ENCODE measurements around the gene WDR6. TPM values are rescaled to one million over a fixed set of nuclear protein-coding genes. Genes with fewer than 3 reads are reported as not detected.
A peak's percentile ranks its signal among the peaks of the same experiment; 100 is the strongest.

Gene WDR6
- total RNA-seq, 1 donor from 2014 or later = 54.3 TPM

- Histone ChIP-seq H3K4me1 (ENCODE audit: control insufficient read depth in 3 of 3, insufficient read depth in 3 of 3, low read length in 3 of 3) (peaks cover 0 to 6% (median 0%) of the 10 kb centered on the region in 3 donors), H3K27ac (ENCODE audit: low read depth, low read length) (no peak overlapping the region), H3K36me3 (ENCODE audit: control insufficient read depth in 3 of 3, insufficient read depth in 3 of 3, low read length in 3 of 3) (peaks cover 37 to 44% (median 42%) of the 10 kb centered on the region in 3 donors), H3K9ac (ENCODE audit: low read depth in 1 of 3, low read length in 3 of 3) (no peak overlapping the region), H3K27me3 (ENCODE audit: control insufficient read depth in 3 of 3, insufficient read depth in 3 of 3, low read length in 3 of 3) (no peaks in the 10 kb centered on the region), H3K4me3 (ENCODE audit: low read length in 3 of 3) (no peak overlapping the region), H3K9me3 (ENCODE audit: control insufficient read depth in 3 of 3, low read length in 3 of 3) (no peaks in the 10 kb centered on the region)
These were observed 46.4 kb downstream of the WDR6 start for GRCh38 chr3:49053543-49053942.

- Histone ChIP-seq H3K4me3 (ENCODE audit: low read length in 3 of 3) (no peak overlapping the region), H3K27ac (ENCODE audit: low read depth, low read length) (no peak overlapping the region), H3K27me3 (ENCODE audit: control insufficient read depth in 3 of 3, insufficient read depth in 3 of 3, low read length in 3 of 3) (no peaks in the 10 kb centered on the region), H3K4me1 (ENCODE audit: control insufficient read depth in 3 of 3, insufficient read depth in 3 of 3, low read length in 3 of 3) (peaks cover 0 to 6% (median 0%) of the 10 kb centered on the region in 3 donors), H3K36me3 (ENCODE audit: control insufficient read depth in 3 of 3, insufficient read depth in 3 of 3, low read length in 3 of 3) (peaks cover 37 to 44% (median 42%) of the 10 kb centered on the region in 3 donors), H3K9ac (ENCODE audit: low read depth in 1 of 3, low read length in 3 of 3) (peak overlapping the region in 1 of 3 donors; percentile 16), H3K9me3 (ENCODE audit: control insufficient read depth in 3 of 3, low read length in 3 of 3) (no peaks in the 10 kb centered on the region)
These were observed 47.2 kb downstream of the WDR6 start for GRCh38 chr3:49054344-49054862.

- H3K27ac ChIP-seq (ENCODE audit: low read depth, low read length) = no peak overlapping the region
- H3K27me3 ChIP-seq (ENCODE audit: control insufficient read depth in 3 of 3, insufficient read depth in 3 of 3, low read length in 3 of 3) = no peaks in the 10 kb centered on the region
- H3K9me3 ChIP-seq (ENCODE audit: control insufficient read depth in 3 of 3, low read length in 3 of 3) = no peaks in the 10 kb centered on the region
- peaks cover 0 to 6% (median 0%) of the 10 kb centered on the region in 3 donors for H3K4me1 ChIP-seq (ENCODE audit: control insufficient read depth in 3 of 3, insufficient read depth in 3 of 3, low read length in 3 of 3)
- no peak overlapping the region for H3K9ac ChIP-seq (ENCODE audit: low read depth in 1 of 3, low read length in 3 of 3)
- H3K36me3 ChIP-seq (ENCODE audit: control insufficient read depth in 3 of 3, insufficient read depth in 3 of 3, low read length in 3 of 3) = peaks cover 37 to 49% (median 45%) of the 10 kb centered on the region in 3 donors
- H3K4me3 ChIP-seq (ENCODE audit: low read length in 3 of 3) = no peak overlapping the region
These were observed 50.1 kb downstream of the WDR6 start for GRCh38 chr3:49057268-49057667.

- Histone ChIP-seq H3K27ac (ENCODE audit: low read depth, low read length) (no peak overlapping the region), H3K4me1 (ENCODE audit: control insufficient read depth in 3 of 3, insufficient read depth in 3 of 3, low read length in 3 of 3) (peaks cover 0 to 6% (median 0%) of the 10 kb centered on the region in 3 donors), H3K4me3 (ENCODE audit: low read length in 3 of 3) (no peak overlapping the region), H3K9me3 (ENCODE audit: control insufficient read depth in 3 of 3, low read length in 3 of 3) (no peaks in the 10 kb centered on the region), H3K9ac (ENCODE audit: low read depth in 1 of 3, low read length in 3 of 3) (no peak overlapping the region), H3K36me3 (ENCODE audit: control insufficient read depth in 3 of 3, insufficient read depth in 3 of 3, low read length in 3 of 3) (peaks cover 35 to 52% (median 43%) of the 10 kb centered on the region in 3 donors), H3K27me3 (ENCODE audit: control insufficient read depth in 3 of 3, insufficient read depth in 3 of 3, low read length in 3 of 3) (no peaks in the 10 kb centered on the region)
These were observed 50.8 kb downstream of the WDR6 start for GRCh38 chr3:49058011-49058410.

Small RNA genes lying within 50 kb of the gene (small RNA-seq; reads per million reads assigned to genes)
- gene MIR191 = 2,987 reads per million, percentile 99 among the genes with 10 or more reads in this experiment
- gene MIR425 = 79.0 reads per million, percentile 96 among the genes with 10 or more reads in this experiment

Other genes starting within 250 kb of the WDR6 start
- gene PRKAR2A, start 159.5 kb upstream of the WDR6 start, total RNA-seq = 26.6 TPM
- gene SLC25A20, start 108.5 kb upstream of the WDR6 start, total RNA-seq = 15.1 TPM
- gene ARIH2, start 88.5 kb upstream of the WDR6 start, total RNA-seq = 51.7 TPM
- 17.2 TPM for gene P4HTM, start 17.1 kb upstream of the WDR6 start, total RNA-seq
- 27.7 TPM for gene DALRD3, start 11.2 kb downstream of the WDR6 start, total RNA-seq
- 39.1 TPM for gene NDUFAF3, start 14.7 kb downstream of the WDR6 start, total RNA-seq
- 523 TPM for gene IMPDH2, start 22.0 kb downstream of the WDR6 start, total RNA-seq
- 92.9 TPM for gene QRICH1, start 86.7 kb downstream of the WDR6 start, total RNA-seq
- 393 TPM for gene QARS1, start 97.4 kb downstream of the WDR6 start, total RNA-seq
- gene USP19, start 113.4 kb downstream of the WDR6 start, total RNA-seq = 37.1 TPM
- gene LAMB2, start 125.7 kb downstream of the WDR6 start, total RNA-seq = 601 TPM
- 11.5 TPM for gene CCDC71, start 158.9 kb downstream of the WDR6 start, total RNA-seq
- 83.5 TPM for gene KLHDC8B, start 164.2 kb downstream of the WDR6 start, total RNA-seq

Measured in skeletal muscle tissue (tissue), 5 donors.